GM12865 (cell line): ENCODE measurements around the gene GLP2R.

ENCODE experiments used
- DNase-seq: peaks from one replicate; pipeline ENCODE4 v3.0.0; 2010; ENCODE audit warnings: low read depth
- H3K4me3 ChIP-seq: 2 replicates; pipeline ENCODE4 v1.5.1; 2011; ENCODE audit warnings: mild to moderate bottlenecking, low read depth, low read length, control low read depth
- CTCF ChIP-seq: IDR thresholded peaks from 2 replicates; pipeline ENCODE4 v1.5.1; 2011; ENCODE audit warnings: low read length, control low read depth, low read depth, inconsistent platforms; ENCODE audit not compliant: insufficient read depth; ENCODE audit errors: missing control alignments

GLP2R gene

GRCh38 chr17:9790316-9790715 lies 35.4 kb upstream of the GLP2R start:
- DNase-seq: no peak
- no peak overlapping the region for H3K4me3 ChIP-seq
- no peak for TF ChIP-seq CTCF

GRCh38 chr17:9790889-9791876 lies 34.5 kb upstream of the GLP2R start, which contains the start of gene DHRS7C:
TSS of gene DHRS7C (minus strand) at chr17:9791592. CDS start at chr17:9791284, 308 bp downstream.
- TF ChIP-seq CTCF: no peak
- H3K4me3 ChIP-seq: no peak within 1 kb of the TSS
- no peak for DNase-seq

GRCh38 chr17:9792181-9792840 lies 33.4 kb upstream of the GLP2R start:
- no peak for TF ChIP-seq CTCF
- no peak for DNase-seq
- no peak overlapping the region for H3K4me3 ChIP-seq

- no peak for TF ChIP-seq CTCF
- no peak overlapping the region for H3K4me3 ChIP-seq
- DNase-seq: no peak
These were observed 27.7 kb upstream of the GLP2R start for GRCh38 chr17:9798008-9798407.

- no peak for DNase-seq
- H3K4me3 ChIP-seq: no peak overlapping the region
- no peak for TF ChIP-seq CTCF
These were observed 27.0 kb upstream of the GLP2R start for GRCh38 chr17:9798724-9799123.

- TF ChIP-seq CTCF: no peak
- DNase-seq: no peak
- H3K4me3 ChIP-seq: no peak overlapping the region
These were observed 24.2 kb upstream of the GLP2R start for GRCh38 chr17:9801505-9801904.
